BJ (cell line): Measurements from ENCODE around the gene FHIP1A. TPM values are rescaled to one million over a fixed set of nuclear protein-coding genes. Genes with fewer than 3 reads are reported as not detected.

Experiments
- CTCF ChIA-PET: fragments of 350-600 bp; formaldehyde crosslinking; extraction: SDS; loops from one replicate; lab custom pipeline; 2021; ENCODE audit warnings: antibody characterized with exemption, inconsistent platforms; lab: Yijun Ruan, JAX
- POLR2A ChIA-PET: fragments of 300-600 bp; sonication (Branson Sonifier 250); formaldehyde crosslinking; extraction: SDS; loops from one replicate; lab custom pipeline; 2021; ENCODE audit warnings: antibody characterized with exemption; lab: Charles Lee
- DNase-seq: peaks from one replicate; pipeline ENCODE4 v3.0.0-alpha.2; 2011; ENCODE audit warnings: low read depth
- H3K27me3 ChIP-seq: 2 replicates; pipeline ENCODE4 v1.6.0; 2011; ENCODE audit warnings: low read length; ENCODE audit not compliant: control insufficient read depth, insufficient read depth
- H3K36me3 ChIP-seq: 2 replicates; pipeline ENCODE4 v1.5.1; 2011; ENCODE audit warnings: low read length; ENCODE audit not compliant: control insufficient read depth, insufficient read depth
- H3K4me3 ChIP-seq: 2 replicates; pipeline ENCODE4 v1.5.1; 2011; ENCODE audit warnings: low read depth, mild to moderate bottlenecking, control low read depth, low read length
- polyA plus RNA-seq: library from polyadenylated mRNA; depleted of rRNA; stranded (reverse); fragments of >200 nt; gene quantifications from 2 replicates; pipeline ENCODE4 v1.2.3, GENCODE V29; 2011
- TF ChIP-seq, protein P1 (sequence below): IDR thresholded peaks from 2 replicates; pipeline ENCODE4 v1.5.1; 2011; ENCODE audit warnings: low read depth, mild to moderate bottlenecking, control low read depth, inconsistent platforms, low read length, moderate library complexity; ENCODE audit not compliant: insufficient read depth

The FHIP1A gene
- polyA plus RNA-seq, 1 experiment = 0.28 TPM

DNA sequence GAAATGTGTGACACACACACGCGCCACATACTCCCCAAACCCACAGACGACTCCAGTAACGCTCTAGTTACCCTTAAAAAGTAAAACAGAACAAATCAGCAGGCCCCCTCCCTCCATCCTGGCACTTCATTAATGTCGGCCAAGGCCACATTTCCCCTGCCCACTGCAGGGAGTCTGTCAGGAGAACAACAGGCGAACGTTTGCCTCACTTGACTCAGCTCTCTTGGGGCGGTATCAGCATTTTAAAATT, 671 bp upstream of the FHIP1A start:
- TF ChIP-seq, protein P1, sequence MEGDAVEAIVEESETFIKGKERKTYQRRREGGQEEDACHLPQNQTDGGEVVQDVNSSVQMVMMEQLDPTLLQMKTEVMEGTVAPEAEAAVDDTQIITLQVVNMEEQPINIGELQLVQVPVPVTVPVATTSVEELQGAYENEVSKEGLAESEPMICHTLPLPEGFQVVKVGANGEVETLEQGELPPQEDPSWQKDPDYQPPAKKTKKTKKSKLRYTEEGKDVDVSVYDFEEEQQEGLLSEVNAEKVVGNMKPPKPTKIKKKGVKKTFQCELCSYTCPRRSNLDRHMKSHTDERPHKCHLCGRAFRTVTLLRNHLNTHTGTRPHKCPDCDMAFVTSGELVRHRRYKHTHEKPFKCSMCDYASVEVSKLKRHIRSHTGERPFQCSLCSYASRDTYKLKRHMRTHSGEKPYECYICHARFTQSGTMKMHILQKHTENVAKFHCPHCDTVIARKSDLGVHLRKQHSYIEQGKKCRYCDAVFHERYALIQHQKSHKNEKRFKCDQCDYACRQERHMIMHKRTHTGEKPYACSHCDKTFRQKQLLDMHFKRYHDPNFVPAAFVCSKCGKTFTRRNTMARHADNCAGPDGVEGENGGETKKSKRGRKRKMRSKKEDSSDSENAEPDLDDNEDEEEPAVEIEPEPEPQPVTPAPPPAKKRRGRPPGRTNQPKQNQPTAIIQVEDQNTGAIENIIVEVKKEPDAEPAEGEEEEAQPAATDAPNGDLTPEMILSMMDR = no peak
- peak overlapping the region; percentile 46 for H3K4me3 ChIP-seq
- POLR2A ChIA-PET = no interaction called here
- H3K27me3 ChIP-seq = peaks cover 4% of the 10 kb centered on the region; the same call in 1 of the 2 replicates
- no peaks in the 10 kb centered on the region for H3K36me3 ChIP-seq
- CTCF ChIA-PET = no interaction called here
- no peak for DNase-seq

DNA sequence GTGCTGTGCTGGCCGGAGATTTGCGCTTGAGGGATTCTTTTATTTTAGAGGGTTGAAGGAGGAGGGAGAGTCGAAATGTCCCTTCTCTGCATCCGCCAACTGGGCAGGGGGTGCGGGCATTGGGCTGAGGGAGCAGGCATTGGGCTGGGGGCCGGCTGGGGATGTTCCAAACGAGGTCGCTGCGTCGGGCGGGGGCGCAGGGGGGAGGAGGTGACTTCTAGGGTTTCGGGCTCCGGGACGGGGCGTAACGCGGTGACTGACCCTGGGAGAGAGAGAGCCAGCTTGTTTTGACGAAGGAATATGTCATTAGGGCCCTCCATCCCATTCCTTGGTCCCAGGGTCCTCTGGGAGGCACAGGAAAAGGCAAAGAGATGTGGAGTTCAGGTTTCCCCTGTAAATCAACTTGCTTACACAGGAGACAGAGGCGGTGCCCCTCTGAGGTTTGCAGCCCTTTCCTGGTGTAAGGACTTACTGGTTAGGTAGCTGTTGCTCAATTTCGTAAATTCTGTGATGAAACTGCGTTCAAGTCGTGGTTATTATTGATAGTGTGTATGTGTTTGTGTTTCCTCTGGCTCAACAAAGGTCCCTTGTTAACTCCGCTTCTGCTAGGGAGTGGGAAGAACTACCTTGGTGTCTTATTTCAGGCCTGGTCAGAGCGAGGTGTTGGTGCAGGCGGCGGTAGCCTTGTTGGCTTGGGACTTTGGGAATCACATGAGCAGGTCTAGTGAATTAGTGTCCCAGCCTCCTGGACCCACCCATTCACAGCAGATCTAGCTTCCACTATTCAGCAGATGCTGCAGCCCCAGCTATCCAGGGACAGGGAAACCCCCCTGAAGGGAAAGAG, 716 bp downstream of the FHIP1A start:
- Histone ChIP-seq H3K27me3 (peaks cover 4% of the 10 kb centered on the region; the same call in 1 of the 2 replicates), H3K36me3 (no peaks in the 10 kb centered on the region), H3K4me3 (peak overlapping the region; percentile 46)
- ChIA-PET POLR2A (no interaction called here), CTCF (interaction anchor here (0.7 kb wide), 1 partner anchor 11 kb away, joined by 3 read pairs; no protein-coding TSS in a partner anchor)
- TF ChIP-seq, protein P1 = no peak
- DNase-seq = no peak

DNA sequence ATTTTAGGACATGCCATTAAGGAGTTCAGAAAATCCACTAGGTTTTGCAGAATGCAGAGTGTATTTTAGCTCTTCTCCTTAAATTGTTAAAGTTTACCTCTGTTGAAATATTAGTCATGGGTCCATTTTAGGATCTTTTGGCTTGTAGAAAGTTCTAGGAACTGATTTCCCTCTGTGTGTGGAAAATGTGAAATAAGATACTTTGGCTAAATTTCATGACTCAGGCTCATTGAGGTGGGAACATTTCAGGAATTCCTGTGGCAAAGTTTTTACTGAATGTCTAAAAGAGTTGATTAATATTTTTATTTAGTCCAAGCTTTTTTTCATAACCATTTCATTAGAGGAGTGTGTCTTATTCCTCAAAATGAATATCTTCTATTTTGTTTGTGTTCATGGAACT, 7.0 kb downstream of the FHIP1A start:
- DNase-seq = peak; percentile 56
- Histone ChIP-seq H3K4me3 (no peak overlapping the region), H3K36me3 (no peaks in the 10 kb centered on the region), H3K27me3 (no peaks in the 10 kb centered on the region)
- ChIA-PET POLR2A (no interaction called here), CTCF (interaction anchor here (0.5 kb wide), 1 partner anchor 22 kb away, joined by 3 read pairs; no protein-coding TSS in a partner anchor)
- TF ChIP-seq, protein P1 = no peak

DNA sequence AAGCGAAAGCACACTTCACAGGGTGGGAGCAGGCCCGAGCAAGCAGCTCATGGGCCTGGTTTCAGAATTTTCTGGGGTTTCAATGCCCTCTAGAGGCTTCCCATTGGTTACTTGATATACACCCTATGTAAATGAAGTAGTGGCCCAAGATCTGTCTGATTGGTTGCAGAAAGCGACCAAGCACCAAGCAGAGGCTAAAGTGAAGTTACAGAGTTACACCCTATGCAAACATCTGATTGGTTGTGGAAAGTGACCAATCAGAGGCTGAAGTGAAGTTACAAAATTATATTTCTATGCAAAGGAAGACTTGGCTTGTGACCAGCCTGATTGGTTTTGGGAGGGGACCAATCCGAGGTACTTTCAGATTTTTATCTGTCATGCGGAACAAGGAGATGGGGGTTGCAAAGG, 8.2 kb downstream of the FHIP1A start:
- POLR2A ChIA-PET = no interaction called here
- no peaks in the 10 kb centered on the region for H3K36me3 ChIP-seq
- CTCF ChIA-PET = no interaction called here
- H3K4me3 ChIP-seq = no peak overlapping the region
- TF ChIP-seq, protein P1 = no peak
- no peaks in the 10 kb centered on the region for H3K27me3 ChIP-seq
- no peak for DNase-seq

DNA sequence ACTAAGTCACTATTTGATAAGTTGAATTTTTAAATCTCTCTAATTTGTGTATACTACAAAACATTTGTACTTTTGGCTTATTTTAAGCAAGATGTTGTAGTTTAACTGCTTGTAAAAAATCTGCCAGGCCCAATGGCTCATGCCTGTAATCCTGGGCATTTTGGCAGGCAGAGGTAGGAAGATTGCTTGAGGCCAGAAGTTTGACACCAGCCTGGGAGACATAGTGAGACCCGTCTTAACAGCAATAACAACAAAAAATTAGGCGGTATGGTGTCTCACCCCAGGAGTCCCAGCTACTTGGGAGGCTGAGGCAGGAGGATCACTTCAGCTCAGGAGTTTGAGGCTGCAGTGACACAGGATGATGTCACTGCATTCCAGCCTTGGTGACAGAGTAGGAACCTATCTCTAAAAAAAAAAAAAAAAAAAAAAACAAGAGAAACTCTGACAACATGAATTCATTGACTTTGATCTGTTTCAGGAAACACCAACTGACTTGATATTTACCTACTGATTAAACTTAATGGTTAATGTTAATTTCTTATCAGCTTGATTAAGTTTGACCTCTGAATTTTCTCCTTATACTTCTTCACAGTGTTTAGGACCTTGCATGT, 8.9 kb downstream of the FHIP1A start:
- DNase-seq = no peak
- no peak overlapping the region for H3K4me3 ChIP-seq
- no peaks in the 10 kb centered on the region for H3K36me3 ChIP-seq
- POLR2A ChIA-PET = interaction anchor here (0.6 kb wide), 1 partner anchor 120 kb away, joined by 3 read pairs; no protein-coding TSS in a partner anchor
- H3K27me3 ChIP-seq = no peaks in the 10 kb centered on the region
- CTCF ChIA-PET = interaction anchor here (1.2 kb wide), 1 partner anchor 9 kb away, joined by 3 read pairs; no protein-coding TSS in a partner anchor
- TF ChIP-seq, protein P1 = no peak
